ENCODE measurements around the gene KIRREL3. TPM values are rescaled to one million over a fixed set of nuclear protein-coding genes. Genes with fewer than 3 reads are reported as not detected.

The KIRREL3 gene
- total and polyA plus RNA-seq, 2 of the 8 experiments (the other 6 are each of a cell fraction or from before 2014, with no cell fraction given), result 0.29 to 0.32 TPM

GRCh38 chr11:126765196-126765595 is 235.4 kb downstream of the KIRREL3 start:
- Histone ChIP-seq H4K20me1 (replicated peaks in 1 of 2; ENCODE audit: control insufficient read depth in 1 of 2, insufficient read depth in 2 of 2, low read length in 2 of 2) (peaks cover 0 to 2% of the 10 kb centered on the region in 2 experiments), H3K23me2 (ENCODE audit: low read depth, low read length) (peaks cover 3% of the 10 kb centered on the region; the same call in 1 of the 2 replicates), H2BK12ac (ENCODE audit: low read depth, low read length) (no peak overlapping the region), H2AFZ (ENCODE audit: low read length) (no peak overlapping the region), H4K91ac (replicated peaks; ENCODE audit: insufficient read length, low read length) (no peak overlapping the region), H3K27me3 (replicated peaks in 1 of 4; ENCODE audit: control insufficient read depth in 3 of 4, extremely low read depth in 1 of 4, insufficient read depth in 3 of 4, low read length in 3 of 4) (no peaks in the 10 kb centered on the region), H3K27ac (ENCODE audit: low read depth, low read length) (no peak overlapping the region), H3K18ac (ENCODE audit: extremely low read depth, low read length) (no peak overlapping the region), H3K79me1 (ENCODE audit: low read depth, low read length) (no peaks in the 10 kb centered on the region), H3K79me2 (ENCODE audit: control insufficient read depth in 1 of 2, insufficient read depth in 2 of 2, low read length in 2 of 2) (no peaks in the 10 kb centered on the region), H3K4me3 (ENCODE audit: extremely low read depth in 1 of 4, insufficient read depth in 2 of 4, low read depth in 3 of 4, low read length in 4 of 4) (no peak overlapping the region), H3K56ac (replicated peaks; ENCODE audit: insufficient read length, low read depth, low read length) (no peak overlapping the region), H2BK15ac (ENCODE audit: low read length) (no peak overlapping the region), H3K4ac (replicated peaks; ENCODE audit: insufficient read length, low read depth, low read length) (no peak overlapping the region), H4K5ac (ENCODE audit: insufficient read length, low read depth, low read length) (no peak overlapping the region), H2AK5ac (ENCODE audit: low read depth, low read length) (no peak overlapping the region), H3K23ac (ENCODE audit: insufficient read length) (no peak overlapping the region), H3K9me3 (ENCODE audit: insufficient read depth in 2 of 2, low read depth in 1 of 2, low read length in 1 of 2) (no peaks in the 10 kb centered on the region), H3K9ac (replicated peaks in 1 of 4; ENCODE audit: extremely low read depth in 1 of 4, low read depth in 3 of 4, low read length in 3 of 4) (no peak overlapping the region), H3K14ac (ENCODE audit: insufficient read length) (no peak overlapping the region), H3K4me2 (ENCODE audit: insufficient read depth in 1 of 2, low read depth in 2 of 2, low read length in 2 of 2) (no peak overlapping the region), H2BK120ac (replicated peaks; ENCODE audit: low read depth, low read length) (no peak overlapping the region), H3K4me1 (replicated peaks in 1 of 4; ENCODE audit: control insufficient read depth in 3 of 4, insufficient read depth in 4 of 4, low read length in 3 of 4) (no peaks in the 10 kb centered on the region), H3K36me3 (ENCODE audit: control insufficient read depth in 2 of 4, insufficient read depth in 4 of 4, low read length in 3 of 4) (no peaks in the 10 kb centered on the region), H2BK20ac (ENCODE audit: low read length) (no peak overlapping the region), H4K8ac (ENCODE audit: extremely low read depth, insufficient read depth, low read length) (no peak overlapping the region), H2BK5ac (ENCODE audit: low read depth, low read length) (no peak overlapping the region)
- WGBS, 2 experiments (ENCODE audit: extremely low coverage in 1 of 2, insufficient coverage in 1 of 2, insufficient read length in 1 of 2, insufficient replicate concordance in 2 of 2, low coverage in 1 of 2, low lambda C conversion rate in 2 of 2, missing lambda C conversion rate in 1 of 2), result 95% methylated on average over 4 of the region's 4 CpGs; no CpG with 5 or more reads in 1 of the 2 experiments
- FAIRE-seq (no peak), DNase-seq (ENCODE audit: low read depth in 1 of 2, low spot score in 2 of 2) (no peak)
- ChIA-PET POLR2A (ENCODE audit: partially characterized antibody) (no interaction called here), CTCF (ENCODE audit: partially characterized antibody) (interaction anchor here (0.8 to 4.1 kb wide), 17 partner anchors 9 to 157 kb away, joined by 3 to 17 read pairs (median 4); no protein-coding TSS in a partner anchor)
- TF ChIP-seq HDAC6 (IDR thresholded peaks at IDR 0.05; ENCODE audit: low read depth, low read length), result no peak
- TF ChIP-seq NANOG (IDR thresholded peaks at IDR 0.05; ENCODE audit: insufficient read depth, low read depth, low read length, poor library complexity, severe bottlenecking), result no peak
- no peak for TF ChIP-seq SIX5 (IDR thresholded peaks at IDR 0.05; ENCODE audit: low read depth, low read length)
- no peak for TF ChIP-seq ATF2 (IDR thresholded peaks at IDR 0.05; ENCODE audit: low read length)
- no peak for TF ChIP-seq NRF1 (IDR thresholded peaks at IDR 0.05; ENCODE audit: low read depth, low read length)
- TF ChIP-seq USF2 (IDR thresholded peaks at IDR 0.05; ENCODE audit: low read length), result no peak
- no peak for TF ChIP-seq CBX5 (IDR thresholded peaks at IDR 0.05; ENCODE audit: low read depth, low read length)
- TF ChIP-seq BCL11A (IDR thresholded peaks at IDR 0.05; ENCODE audit: low read depth in 2 of 2, low read length in 2 of 2), result no peak
- no peak for TF ChIP-seq TAF1 (IDR thresholded peaks at IDR 0.05; ENCODE audit: low read depth, low read length)
- no peak for TF ChIP-seq ASH2L (IDR thresholded peaks at IDR 0.05; ENCODE audit: low read length)
- no peak for TF ChIP-seq ATF3 (IDR thresholded peaks at IDR 0.05; ENCODE audit: insufficient read depth, low read depth, low read length)
- TF ChIP-seq SP4 (IDR thresholded peaks at IDR 0.05; ENCODE audit: low read length), result no peak

All from H1 (cell line).